ENCODE measurements around the gene TBCD.
A peak's percentile ranks its signal among the peaks of the same experiment; 100 is the strongest.

The TBCD gene

DNA sequence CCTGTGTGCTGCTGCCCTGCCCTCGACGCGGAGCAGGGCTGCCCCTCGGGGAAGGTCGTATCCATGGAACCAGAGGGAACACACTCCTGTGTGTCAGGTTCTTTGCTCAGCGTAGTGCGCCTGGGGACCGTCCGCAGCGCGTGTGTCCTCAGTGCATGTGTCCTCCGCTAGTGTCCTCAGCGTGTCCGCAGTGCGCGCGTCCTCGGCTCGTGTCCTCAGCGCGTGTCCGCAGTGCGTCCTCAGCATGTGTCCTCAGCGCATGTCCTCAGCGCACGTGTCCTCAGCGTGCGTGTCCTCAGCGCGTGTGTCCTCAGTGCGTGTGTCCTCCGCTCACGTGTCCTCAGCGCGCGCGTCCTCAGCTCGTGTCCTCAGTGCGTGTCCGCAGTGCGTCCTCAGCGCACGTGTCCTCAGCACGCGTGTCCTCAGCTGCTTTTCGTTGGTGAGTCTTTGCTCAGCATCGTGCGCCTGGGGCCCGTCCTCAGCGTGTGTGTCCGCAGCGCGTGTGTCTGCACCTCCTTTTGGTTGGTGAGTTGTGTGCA is 147.2 kb downstream of the TBCD start:
- DNase-seq (ENCODE audit: extremely low read depth in 1 of 2, low read depth in 1 of 2), result no peak

DNA sequence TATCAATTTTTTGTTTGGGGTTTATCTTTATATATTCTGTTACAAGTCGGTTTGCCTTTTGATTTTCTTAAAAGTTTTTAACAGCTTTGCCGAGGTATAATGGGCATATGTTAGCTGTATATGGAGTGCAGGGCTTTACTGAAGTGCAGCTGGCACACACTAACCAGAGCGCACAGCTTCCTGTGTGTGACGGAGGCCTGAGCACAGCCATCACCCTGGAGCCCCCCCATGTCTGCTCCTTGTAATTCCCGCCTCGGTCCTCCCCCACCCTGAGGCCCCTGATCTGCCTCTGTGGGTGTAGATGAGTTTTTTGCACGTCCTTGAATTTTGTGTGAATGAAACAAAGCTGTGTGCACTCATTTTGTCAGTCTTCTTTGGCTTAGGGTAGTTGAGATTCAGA is 148.1 kb downstream of the TBCD start:
- no peak for DNase-seq (ENCODE audit: extremely low read depth in 1 of 2, low read depth in 1 of 2)

DNA sequence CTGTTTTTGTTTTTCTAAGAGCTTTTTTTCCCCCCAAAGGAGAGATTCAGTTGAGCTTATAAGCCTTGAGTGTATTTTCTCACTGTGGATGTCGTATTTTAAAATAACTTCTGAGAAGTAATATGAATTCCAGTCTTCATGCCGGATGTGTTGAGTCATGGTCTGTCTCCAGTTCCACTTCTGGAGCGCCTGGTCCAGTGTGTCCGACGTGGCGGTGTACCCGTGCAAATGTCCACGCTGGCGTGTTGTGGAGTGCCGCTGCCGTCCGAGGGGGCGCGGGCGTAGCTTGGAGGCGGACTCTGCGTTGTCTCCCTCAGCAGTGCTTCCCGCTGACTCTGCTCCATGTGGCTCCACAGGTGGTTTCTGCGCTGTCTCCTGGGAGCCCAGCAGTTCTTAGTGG is 148.9 kb downstream of the TBCD start:
- DNase-seq (ENCODE audit: extremely low read depth in 1 of 2, low read depth in 1 of 2), result no peak

DNA sequence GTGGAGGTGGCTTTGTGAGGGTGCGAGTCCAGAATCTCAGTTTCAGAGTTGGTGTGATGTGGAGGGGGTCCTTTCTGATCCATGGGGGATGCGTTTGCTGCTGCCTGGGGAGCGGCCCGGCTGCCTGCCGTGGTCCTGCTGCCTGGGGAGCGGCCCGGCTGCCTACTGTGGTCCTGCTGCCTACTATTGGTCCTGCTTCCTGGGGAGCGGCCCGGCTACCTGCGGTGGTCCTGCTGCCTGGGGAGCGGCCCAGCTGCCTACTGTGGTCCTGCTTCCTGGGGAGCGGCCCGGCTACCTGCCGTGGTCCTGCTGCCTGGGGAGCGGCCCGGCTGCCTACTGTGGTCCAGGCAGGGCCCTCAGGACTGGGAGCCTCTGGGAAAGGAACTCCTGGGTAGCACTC is 149.5 kb downstream of the TBCD start:
- DNase-seq (ENCODE audit: extremely low read depth in 1 of 2, low read depth in 1 of 2), result no peak

DNA sequence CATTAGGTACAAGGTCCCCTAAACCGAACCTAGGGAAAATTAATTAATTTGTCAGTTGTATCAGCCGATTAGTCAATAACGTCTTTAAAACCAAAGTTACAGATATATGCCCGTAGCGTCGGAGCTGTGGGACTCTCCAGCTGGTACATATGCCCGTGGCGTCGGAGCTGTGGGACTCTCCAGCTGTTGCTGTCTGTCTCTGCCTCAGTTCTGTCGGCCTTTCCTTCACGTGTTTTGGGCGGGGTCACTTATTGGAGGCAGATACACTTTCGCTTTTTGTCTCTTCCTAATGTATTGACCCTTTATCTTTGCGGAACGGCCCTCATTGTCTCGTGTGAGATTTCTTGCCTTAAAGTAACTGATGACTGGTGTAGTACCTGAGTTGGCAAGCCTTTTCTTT is 150.0 kb downstream of the TBCD start:
- DNase-seq (ENCODE audit: extremely low read depth in 1 of 2, low read depth in 1 of 2), result no peak

DNA sequence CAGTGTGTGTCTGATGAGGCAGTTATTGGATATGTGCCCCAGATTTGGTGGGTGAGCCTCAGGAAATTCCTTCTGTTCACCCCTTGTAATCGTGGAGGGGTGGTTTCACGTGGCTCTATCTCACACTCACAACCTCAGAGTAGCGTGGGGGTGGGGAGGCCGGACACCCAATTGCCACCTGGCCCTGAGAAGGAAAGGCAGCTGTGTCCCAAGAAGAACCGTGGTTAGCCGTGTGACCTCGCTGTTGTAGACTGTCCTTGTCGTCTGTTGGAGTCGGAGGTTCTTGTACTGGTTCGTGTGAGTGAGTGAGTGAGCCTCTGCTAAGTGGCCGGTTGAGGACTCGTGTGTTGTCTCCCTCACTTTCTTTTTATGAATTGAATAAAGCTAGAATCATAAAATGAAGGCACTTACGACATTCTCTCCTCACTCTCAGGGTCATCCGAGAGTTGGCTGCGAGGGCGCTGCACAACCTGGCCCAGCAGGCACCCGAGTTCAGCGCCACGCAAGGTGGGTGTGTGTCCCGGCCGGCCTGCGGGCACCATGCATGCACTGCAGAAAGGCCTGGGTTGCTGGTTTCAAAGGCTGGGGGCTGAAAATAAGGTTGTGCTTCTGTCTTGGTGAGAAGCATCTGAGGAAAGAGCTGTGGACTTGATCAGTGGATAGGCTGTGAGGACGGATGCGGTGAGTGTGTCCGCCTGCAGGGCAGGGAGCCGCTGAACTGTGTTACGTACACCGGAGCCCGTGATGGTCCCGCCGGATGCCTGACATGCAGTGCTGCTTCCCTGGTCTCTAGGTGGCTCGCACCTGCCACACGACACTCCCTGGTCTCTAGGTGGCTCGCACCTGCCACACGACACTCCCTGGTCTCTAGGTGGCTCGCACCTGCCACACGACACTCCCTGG is 151.4 kb downstream of the TBCD start:
- DNase-seq (ENCODE audit: extremely low read depth in 1 of 2, low read depth in 1 of 2), result no peak

DNA sequence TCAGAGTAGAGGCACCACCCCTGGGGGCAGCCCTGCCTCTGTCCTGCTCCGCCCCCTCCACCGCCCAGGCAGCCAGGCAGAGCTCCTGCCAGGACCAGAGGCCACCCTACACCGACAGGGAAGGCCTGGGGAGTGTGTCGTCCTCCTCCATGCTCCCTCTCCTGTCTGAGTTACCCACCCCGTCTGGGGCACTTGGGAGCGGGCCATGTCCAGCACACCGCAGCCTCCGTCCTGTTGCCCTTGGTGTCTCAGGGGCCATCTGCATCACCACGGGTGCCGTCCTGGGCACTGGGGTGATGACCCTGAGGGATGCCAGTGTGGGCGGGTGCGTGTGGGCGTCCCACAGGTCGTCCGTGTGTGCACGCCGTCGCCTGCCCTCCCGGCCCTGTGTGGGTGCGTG is 153.3 kb downstream of the TBCD start:
- no peak for DNase-seq (ENCODE audit: extremely low read depth in 1 of 2, low read depth in 1 of 2)

DNA sequence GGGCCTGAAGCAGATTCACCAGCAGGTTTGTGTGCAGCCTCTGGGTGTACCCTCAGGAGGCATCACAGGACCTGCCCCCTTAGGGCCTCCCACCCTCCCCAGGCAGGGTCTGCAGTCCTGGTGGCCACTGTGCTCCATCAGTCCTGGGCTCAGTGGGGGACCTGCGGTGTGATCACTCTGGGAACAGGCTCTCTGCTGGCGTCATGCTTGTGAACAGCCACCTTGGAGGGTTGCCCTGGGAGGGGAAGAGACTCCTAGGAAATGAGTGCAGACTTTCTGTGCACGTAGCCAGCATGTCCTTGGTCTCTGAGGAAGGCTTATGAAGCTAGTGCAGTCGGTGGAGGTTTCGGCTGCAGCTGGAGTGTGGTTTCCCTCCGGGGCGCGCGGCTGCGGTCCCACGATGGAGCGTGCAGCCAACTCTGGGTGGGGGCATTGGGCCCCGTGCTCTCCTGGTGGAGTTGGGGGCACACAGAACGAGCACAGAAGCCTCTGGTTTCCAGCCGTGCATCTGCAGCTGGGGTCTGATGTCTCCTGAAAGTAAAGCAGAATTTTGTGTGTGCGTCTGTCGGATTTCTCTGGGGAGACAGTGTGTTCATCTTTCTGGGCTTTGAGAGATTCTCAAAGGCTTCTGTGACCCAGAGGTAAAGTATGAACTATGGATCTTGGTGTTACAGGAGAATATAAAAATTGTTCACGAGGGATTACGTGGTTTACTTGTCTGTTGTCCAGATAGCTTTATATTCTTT is 156.1 kb downstream of the TBCD start:
- DNase-seq (ENCODE audit: extremely low read depth in 1 of 2, low read depth in 1 of 2), result no peak

DNA sequence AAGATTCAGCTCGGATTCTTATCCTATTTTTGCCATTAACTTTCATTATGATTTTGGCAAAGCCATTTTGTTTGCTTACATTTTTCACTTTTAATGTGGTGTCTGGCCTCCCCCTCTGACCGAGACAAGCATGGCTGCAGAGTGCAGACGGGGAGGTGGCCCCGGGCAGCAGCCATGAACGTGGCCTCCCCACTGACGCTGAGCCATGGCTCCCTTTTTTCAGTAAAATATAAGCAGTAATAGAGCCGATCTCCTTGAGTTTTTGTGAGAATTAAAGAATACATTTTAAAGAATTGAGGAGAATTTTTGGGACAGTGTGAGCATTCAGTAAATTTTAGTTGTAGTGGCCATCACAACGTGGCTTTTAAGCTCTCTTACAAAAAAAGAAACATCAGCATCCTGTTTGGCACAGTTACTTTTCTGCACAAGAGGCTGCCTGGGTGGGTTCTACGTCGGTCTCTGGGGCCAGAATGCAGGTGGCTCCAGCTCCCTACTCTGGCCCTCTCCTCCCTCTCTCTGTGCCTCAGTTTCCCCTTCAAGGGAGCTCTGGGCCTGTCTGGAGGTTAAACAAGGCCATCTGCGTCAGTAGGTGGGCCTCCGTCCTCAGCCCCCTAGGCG is 156.8 kb downstream of the TBCD start:
- no peak for DNase-seq (ENCODE audit: extremely low read depth in 1 of 2, low read depth in 1 of 2)

DNA sequence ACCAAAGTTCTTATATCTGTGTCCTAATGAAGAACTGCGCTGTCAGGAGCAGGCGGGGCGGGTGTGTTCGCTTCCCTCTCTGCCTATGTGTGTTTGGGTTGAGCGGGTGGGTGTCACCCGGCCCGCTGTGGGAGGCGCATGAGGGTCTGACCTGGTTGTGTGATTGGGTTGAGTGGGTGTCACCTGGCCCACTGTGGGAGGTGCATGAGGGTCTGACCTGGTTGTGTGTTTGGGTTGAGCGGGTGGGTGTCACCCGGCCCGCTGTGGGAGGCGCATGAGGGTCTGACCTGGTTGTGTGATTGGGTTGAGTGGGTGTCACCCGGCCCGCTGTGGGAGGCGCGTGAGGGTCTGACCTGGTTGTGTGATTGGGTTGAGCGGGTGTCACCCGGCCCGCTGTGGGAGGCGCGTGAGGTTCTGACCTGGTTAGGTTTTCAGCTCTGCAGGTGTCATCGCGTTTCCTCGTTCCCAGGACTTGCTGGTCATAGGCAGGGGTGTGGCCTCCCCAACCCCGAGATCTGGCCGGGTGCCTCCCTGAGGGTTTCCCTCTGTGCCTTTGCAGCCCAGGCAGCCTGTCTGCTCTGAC is 157.5 kb downstream of the TBCD start:
- peak in 1 of 2 donors; percentile 31 for DNase-seq (ENCODE audit: extremely low read depth in 1 of 2, low read depth in 1 of 2)

DNA sequence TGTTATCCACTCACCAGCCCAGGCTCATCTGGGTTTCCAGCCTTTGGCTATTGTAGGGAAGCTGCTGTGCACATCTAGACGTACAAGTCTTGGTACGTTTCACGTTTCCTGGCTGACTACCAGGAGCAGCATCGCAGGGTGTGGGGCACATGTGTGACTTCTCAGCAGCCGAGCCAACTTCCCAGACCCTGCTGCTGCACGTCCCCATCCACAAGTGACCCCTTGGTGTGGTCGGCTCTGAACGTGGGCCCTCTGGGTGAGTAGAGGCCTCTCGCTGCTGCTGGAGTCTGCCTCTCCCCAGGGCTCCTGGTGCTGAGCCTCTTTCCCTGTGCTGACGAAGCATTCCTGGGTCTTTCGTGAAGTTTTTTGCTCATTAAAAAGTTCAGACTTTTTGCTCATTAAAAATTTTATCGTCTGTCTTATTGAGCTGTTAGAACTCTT is 158.2 kb downstream of the TBCD start:
- no peak for DNase-seq (ENCODE audit: extremely low read depth in 1 of 2, low read depth in 1 of 2)

DNA sequence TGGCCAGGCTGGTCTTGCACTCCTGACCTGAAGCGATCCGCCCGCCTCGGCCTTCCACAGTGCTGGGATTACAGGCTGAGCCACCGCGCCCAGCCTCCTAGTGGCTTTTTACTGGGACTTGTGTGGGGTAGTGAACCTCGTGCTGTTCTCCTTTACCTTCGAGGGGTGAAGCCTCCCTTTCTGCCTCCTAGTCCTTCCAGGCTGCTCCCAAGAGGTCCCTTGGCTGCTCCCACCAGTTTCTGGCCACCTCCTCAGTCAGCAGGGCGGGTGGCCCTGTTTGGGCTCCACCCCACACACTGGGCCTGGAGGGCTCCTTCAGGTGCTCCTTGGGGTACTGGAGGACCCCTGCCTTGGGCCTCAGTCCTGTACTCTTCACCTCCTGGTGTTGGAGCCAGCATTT is 158.9 kb downstream of the TBCD start:
- no peak for DNase-seq (ENCODE audit: extremely low read depth in 1 of 2, low read depth in 1 of 2)

DNA sequence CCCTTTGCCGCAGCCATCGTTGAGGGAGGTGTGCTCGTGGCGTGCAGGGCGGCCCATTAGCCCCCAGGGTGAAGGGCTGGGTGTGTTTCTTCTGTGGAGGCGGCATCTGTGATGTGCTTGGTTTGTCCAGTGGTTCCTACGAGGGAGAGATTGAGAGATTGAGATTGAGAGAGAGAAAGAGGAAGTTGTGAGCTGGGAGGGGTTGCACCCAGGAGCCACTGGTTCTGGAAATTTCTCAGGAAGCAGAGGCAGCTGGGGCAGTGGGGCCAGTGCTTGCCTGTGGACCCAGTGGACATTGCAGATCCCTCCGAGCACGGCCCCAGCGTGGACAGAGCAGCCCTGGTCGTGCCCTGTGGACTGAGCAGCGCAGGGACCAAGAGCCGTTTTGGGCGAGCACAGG is 160.0 kb downstream of the TBCD start:
- no peak for DNase-seq (ENCODE audit: extremely low read depth in 1 of 2, low read depth in 1 of 2)

DNA sequence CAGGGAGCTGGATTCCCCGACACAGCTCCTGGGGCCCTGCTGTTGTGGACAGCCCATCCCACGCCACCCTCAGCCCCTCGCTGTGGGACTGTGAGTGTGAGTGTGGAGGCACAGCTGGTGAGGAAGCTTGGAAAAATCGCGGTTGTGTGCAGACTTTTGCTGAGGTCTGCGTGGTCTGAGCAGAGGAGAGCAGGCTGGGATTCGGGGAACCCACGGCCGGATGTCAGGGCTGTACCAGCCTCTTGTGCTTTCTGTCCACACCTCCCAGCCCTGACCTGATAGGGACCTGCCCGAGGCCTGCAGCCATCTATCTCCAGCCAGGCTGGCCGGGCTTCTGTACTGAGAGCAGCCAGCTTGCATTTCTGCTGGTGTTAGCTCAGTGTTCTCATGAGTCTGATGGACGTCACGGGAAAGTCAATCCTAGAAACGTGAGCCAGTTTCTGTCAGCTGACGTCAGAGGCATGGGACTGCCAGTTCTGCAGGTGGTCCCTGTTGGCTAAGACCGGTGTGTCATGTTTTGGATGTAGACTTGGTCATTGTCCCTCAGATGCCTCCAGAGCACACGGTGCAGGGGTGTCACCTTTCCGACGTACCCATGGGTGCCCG is 160.7 kb downstream of the TBCD start:
- DNase-seq (ENCODE audit: extremely low read depth in 1 of 2, low read depth in 1 of 2), result no peak

DNA sequence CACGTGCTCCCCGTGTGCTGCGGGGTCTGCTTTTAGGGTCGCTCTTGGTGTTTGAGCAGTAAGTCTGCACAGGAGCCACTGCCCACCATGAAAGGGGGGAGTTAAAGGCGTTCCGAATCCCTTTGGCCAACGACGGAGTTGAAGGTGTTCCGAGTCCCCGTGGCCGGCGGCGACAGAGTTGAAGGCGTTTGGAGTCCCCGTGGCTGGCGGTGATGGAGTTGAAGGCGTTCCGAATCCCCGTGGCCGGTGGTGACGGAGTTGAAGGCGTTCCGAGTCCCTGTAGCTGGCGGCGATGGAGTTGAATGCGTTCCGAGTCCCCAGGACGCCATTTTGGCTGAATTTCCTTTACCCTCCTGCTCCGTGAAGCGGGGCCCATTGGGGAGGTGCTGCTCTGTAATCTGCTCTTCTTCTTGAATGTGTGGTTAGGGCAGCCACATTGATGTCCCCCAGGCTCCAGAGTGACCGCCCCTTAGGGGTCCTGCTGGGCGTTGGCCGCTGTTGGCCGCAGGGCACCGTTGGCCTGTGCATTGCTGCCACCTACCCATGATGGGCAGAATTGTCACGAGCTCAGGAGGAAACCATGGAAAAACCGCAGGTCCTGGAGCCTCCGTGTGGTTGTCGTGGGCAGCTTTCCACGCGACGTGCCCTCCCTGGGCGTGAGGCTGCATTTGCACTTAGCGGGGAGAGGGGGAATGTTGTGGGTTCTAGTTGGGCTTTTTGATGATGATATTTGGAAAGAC is 161.6 kb downstream of the TBCD start:
- DNase-seq (ENCODE audit: extremely low read depth in 1 of 2, low read depth in 1 of 2), result no peak

DNA sequence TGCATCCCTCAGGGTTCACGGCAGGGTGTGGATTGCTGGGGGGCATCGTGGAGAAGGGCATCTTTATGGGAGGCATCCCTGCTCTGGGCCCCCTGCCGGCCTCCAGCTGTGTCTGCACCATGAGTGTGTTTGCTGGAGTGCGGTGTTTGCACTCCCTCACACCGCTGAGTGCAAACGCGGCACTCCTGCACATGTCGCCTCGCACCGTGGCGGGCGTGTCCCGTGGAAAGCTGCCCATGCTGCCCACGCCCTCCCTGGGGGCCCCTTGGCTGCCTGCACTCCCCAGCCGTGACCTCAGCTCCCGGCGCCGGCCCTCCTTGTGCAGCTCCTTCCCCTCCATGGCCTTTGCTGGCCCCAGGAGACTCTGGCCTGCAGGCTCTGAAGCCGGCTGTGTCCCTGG is 162.5 kb downstream of the TBCD start:
- DNase-seq (ENCODE audit: extremely low read depth in 1 of 2, low read depth in 1 of 2), result no peak

DNA sequence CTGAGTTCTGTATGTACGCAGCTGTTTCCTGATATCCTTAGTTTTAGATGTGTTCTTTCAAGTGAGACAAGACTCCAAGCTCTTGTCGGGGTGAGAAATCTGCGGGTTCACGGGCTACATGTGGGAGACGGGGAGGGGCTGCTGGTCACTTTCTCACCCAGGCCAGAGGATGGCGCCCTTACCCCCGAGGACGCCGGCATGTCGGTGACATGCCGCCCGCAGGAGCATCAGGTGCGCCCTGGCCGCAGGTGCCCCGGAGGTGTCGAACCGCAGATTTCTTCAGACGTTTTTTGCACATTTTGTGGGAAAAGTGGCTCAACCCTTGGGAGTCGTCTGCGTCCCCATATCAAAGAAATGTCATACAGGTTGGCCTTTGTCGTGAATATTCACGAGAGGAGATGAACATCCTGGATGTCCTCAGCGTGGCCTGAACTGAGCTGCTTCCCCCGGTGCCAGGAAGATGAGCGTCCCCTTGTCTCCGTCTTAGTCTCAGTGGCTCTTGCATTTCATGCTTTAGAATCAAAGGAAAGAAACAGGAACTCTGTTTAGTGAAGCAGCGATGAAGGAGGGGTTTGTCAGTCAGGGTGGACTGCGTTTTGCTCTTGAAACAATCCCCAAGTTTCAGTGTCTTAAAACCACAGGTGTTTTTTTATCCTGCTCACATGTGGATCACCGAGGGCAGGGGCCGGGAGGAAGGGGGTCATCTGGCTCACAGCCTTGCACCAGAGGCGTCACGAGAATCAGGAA is 163.3 kb downstream of the TBCD start:
- DNase-seq (ENCODE audit: extremely low read depth in 1 of 2, low read depth in 1 of 2), result no peak

DNA sequence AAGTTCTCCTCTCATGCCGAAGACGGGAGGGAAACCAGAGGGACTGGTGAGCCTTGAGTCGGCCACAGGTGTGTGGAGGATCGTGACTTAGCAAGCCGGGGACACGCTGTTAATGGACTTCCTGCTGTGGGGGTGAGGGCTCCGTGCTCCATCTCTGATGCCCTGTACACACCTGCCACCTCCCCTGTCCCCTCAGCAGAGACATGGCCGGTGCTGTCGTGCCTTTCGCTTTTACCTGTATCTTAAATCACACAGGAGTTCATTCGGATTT is 163.8 kb downstream of the TBCD start:
- no peak for DNase-seq (ENCODE audit: extremely low read depth in 1 of 2, low read depth in 1 of 2)

DNA sequence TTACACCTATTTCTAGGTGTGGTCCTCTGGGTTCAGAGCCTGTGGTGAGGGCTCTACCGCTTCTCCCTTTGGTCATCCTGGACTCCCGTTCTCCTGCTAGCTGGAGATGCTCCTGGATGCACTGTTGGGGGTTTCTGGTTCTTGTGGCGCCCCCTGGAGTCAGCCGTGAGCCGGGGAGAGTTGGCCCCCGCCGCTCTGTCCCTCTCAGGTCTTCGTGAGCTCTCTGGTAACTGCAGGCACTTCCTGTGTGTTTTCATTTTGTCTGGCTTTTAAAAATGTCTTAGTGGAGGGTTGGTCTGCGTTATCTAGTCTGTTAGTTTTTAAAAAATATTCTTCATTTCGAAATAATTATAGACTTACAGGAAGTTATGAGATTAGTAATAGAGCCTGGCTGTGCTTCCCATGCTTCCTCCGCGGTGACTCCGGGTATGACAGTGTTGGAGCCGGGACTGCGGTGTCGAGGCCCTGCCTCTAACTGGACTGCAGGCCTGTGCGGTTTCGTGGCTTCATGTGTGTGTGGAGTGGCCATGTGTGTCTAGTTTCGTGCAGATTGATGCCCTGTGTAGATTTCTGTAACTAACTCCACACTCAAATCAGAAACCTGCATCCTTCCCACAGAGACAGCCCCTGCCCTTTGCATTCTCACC is 166.0 kb downstream of the TBCD start:
- peak in 1 of 2 donors; percentile 13 for DNase-seq (ENCODE audit: extremely low read depth in 1 of 2, low read depth in 1 of 2)
